ENCODE measurements around the gene CRHR1. TPM values are rescaled to one million over a fixed set of nuclear protein-coding genes. Genes with fewer than 3 reads are reported as not detected.

Gene CRHR1
- total RNA-seq (2022; extraction: Qiagen RNA extraction), result 0.09 to 1.1 TPM (median 0.09 TPM) in 5 replicates

DNA sequence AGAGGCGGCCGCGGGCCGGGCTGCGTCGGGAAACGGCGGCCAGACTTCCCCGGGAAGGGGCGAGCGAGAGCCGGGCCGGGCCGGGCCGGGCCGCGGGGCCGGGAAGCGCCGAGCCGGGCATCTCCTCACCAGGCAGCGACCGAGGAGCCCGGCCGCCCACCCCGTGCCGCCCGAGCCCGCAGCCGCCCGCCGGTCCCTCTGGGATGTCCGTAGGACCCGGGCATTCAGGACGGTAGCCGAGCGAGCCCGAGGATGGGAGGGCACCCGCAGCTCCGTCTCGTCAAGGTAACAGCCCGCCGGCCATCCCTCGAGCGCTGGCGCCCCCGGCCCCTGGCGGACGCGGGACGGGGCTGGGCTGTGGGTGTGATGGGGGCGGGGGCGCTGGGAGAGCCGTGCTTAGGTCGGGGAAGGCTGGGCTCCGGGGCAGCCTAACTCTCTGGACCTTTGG, at the start of gene CRHR1:
TSS of gene CRHR1 (plus strand) at position 28 of the 448 bp plus-strand sequence. CDS start at position 253, 225 bp downstream.

DNA sequence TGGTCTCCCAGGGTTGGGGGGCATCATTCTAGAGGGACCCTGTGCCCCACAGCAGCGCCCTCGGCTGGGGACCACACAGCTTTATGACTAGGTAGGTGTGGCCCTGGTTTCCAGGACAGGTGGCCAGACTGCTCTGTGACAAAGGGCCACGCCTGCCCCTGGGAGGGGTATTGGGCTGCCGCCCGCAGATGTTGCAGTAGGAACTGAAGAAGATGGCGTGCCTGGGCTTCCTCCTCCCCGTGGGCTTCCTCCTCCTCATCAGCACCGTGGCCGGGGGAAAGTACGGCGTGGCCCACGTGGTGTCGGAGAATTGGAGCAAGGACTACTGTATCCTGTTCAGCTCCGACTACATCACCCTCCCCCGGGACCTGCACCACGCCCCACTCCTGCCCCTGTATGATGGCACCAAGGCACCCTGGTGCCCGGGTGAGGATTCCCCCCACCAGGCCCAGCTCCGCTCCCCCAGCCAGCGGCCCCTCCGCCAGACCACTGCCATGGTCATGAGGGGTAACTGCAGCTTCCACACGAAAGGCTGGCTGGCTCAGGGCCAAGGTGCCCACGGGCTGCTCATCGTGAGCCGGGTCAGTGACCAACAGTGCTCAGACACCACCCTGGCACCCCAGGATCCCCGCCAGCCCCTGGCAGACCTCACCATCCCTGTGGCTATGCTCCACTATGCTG, 60.7 kb downstream of the CRHR1 start, which contains the start of gene SPPL2C:
TSS of gene SPPL2C (plus strand) at position 187 of the 681 bp plus-strand sequence. CDS start at position 213, 26 bp downstream.

Other genes with a start within 250 kb of the CRHR1 start
- not detected in 5 replicates for gene SPPL2C, start 60.6 kb downstream of the CRHR1 start, total RNA-seq (2022; extraction: Qiagen RNA extraction)
- 1.5 to 2.3 TPM (median 1.9 TPM) in 5 replicates for gene MAPT, start 110.2 kb downstream of the CRHR1 start, total RNA-seq (2022; extraction: Qiagen RNA extraction)
- gene STH, start 214.9 kb downstream of the CRHR1 start, total RNA-seq (2022; extraction: Qiagen RNA extraction), result not detected in 5 replicates